HCT116 (cell line): ENCODE measurements around the gene AAK1. TPM values are rescaled to one million over a fixed set of nuclear protein-coding genes. Genes with fewer than 3 reads are reported as not detected.
A peak's percentile ranks its signal among the peaks of the same experiment; 100 is the strongest.

Experiments
- ATAC-seq: fragments of 200-7000 bp; cut with Tn5 transposase; 2 replicates; pipeline ENCODE4 v1.9.1; 2020; ENCODE audit warnings: mild to moderate bottlenecking, moderate library complexity
- BruUV-seq: library from RNA; stranded (reverse); fragments of 400-500 nt; replicated peaks from 2 replicates; lab custom pipeline; 2021; lab: Mats Ljungman, UMichigan
- CTCF ChIA-PET: fragments of 300-600 bp; sonication (Branson Sonifier 250); formaldehyde crosslinking; loops from one replicate; lab custom pipeline; 2021; ENCODE audit warnings: antibody characterized with exemption; lab: Charles Lee
- POLR2A ChIA-PET: fragments of 300-600, 350-600 bp; sonication (Branson Sonifier 250); formaldehyde crosslinking; loops from one replicate; lab custom pipeline; 2021; ENCODE audit warnings: antibody characterized with exemption; lab: Charles Lee
- RAD21 ChIA-PET, 2 experiments: fragments of 300-600 bp; sonication (Branson Sonifier 250); formaldehyde crosslinking; loops; one replicate each; lab custom pipeline; 2023; ENCODE audit warnings: low total read pairs in 2 of 2; ENCODE audit not compliant: uncharacterized antibody in 2 of 2, unreplicated experiment in 2 of 2, low non-redundant PET in 1 of 2; lab: Charles Lee
- DNase-seq: peaks from one replicate; pipeline ENCODE4 v3.0.0-alpha.2; 2010; ENCODE audit warnings: low read depth, low spot score
- H2AFZ ChIP-seq: fragments of 200-600 bp; shearing (Covaris generic), sonication (generic); 2 replicates; pipeline ENCODE4 v1.6.1; 2017; ENCODE audit warnings: low read depth, mixed run types, mixed read lengths, antibody characterized with exemption, low read length; ENCODE audit not compliant: poor library complexity, severe bottlenecking
- H3K27ac ChIP-seq: 2 replicates; pipeline ENCODE4 v1.5.1; 2012; ENCODE audit warnings: low read depth, low read length
- H3K27me3 ChIP-seq: fragments of 200-600 bp; sonication (generic); 2 replicates; pipeline ENCODE4 v1.6.1; 2016; ENCODE audit warnings: mixed run types, low read length, mixed read lengths; ENCODE audit not compliant: insufficient read depth
- H3K36me3 ChIP-seq, 2 experiments: fragments of 200-500 bp in 1 of 2; fragments of 200-600 bp in 1 of 2; sonication (Bioruptor generic) in 1 of 2; sonication (generic) in 1 of 2; 2 replicates each; pipeline versions ENCODE4 v1.5.1 to v1.6.1; 2014 to 2016; ENCODE audit warnings: low read length in 2 of 2, inconsistent platforms in 1 of 2, mixed read lengths in 1 of 2, mixed run types in 1 of 2; ENCODE audit not compliant: insufficient read depth in 2 of 2, control insufficient read depth in 1 of 2
- H3K4me1 ChIP-seq, 2 experiments: fragments of 200-600 bp in 1 of 2; sonication (generic) in 1 of 2; 2 replicates each; pipeline versions ENCODE4 v1.5.1 to v1.6.1; 2012 to 2017; ENCODE audit warnings: low read length in 2 of 2, inconsistent platforms in 1 of 2, mild to moderate bottlenecking in 1 of 2, mixed read lengths in 1 of 2, mixed run types in 1 of 2, moderate library complexity in 1 of 2; ENCODE audit not compliant: insufficient read depth in 2 of 2, control insufficient read depth in 1 of 2
- H3K4me2 ChIP-seq: fragments of 200-600 bp; sonication (generic); 2 replicates; pipeline ENCODE4 v1.6.1; 2017; ENCODE audit warnings: mixed run types, low read length, mixed read lengths
- H3K4me3 ChIP-seq, 2 experiments: fragments of 200-600 bp in 1 of 2; sonication (generic) in 1 of 2; replicated peaks in 1 of 2; 2 replicates each; pipeline ENCODE4 v1.5.1; 2011 to 2016; ENCODE audit warnings: low read length in 2 of 2, control low read depth in 1 of 2, low read depth in 1 of 2, mild to moderate bottlenecking in 1 of 2, mixed read lengths in 1 of 2, mixed run types in 1 of 2
- H3K79me2 ChIP-seq: fragments of 200-600 bp; sonication (generic); 2 replicates; pipeline ENCODE4 v1.6.1; 2017; ENCODE audit warnings: mild to moderate bottlenecking, mixed run types, low read length, moderate library complexity, mixed read lengths; ENCODE audit not compliant: insufficient read depth
- H3K9ac ChIP-seq: fragments of 200-600 bp; sonication (generic); 2 replicates; pipeline ENCODE4 v1.6.1; 2016; ENCODE audit warnings: low read length, mixed read lengths
- H3K9me2 ChIP-seq: fragments of 200-600 bp; sonication (generic), shearing (Covaris generic); 2 replicates; pipeline ENCODE4 v1.6.1; 2017; ENCODE audit warnings: mixed run types, mild to moderate bottlenecking, moderate library complexity; ENCODE audit not compliant: insufficient read depth
- H3K9me3 ChIP-seq, 2 experiments: fragments of 200-500 bp in 1 of 2; fragments of 200-600 bp in 1 of 2; sonication (Bioruptor generic) in 1 of 2; sonication (generic) in 1 of 2; 2 replicates each; pipeline ENCODE4 v1.6.1; 2014 to 2017; ENCODE audit warnings: low read length in 2 of 2, mixed read lengths in 2 of 2, inconsistent platforms in 1 of 2, low read depth in 1 of 2, mild to moderate bottlenecking in 1 of 2, mixed run types in 1 of 2, moderate library complexity in 1 of 2; ENCODE audit not compliant: control insufficient read depth in 1 of 2, insufficient read depth in 1 of 2
- H4K20me1 ChIP-seq: fragments of 200-600 bp; sonication (generic), shearing (Covaris generic); 2 replicates; pipeline ENCODE4 v1.6.1; 2017; ENCODE audit warnings: mixed run types, mild to moderate bottlenecking, moderate library complexity; ENCODE audit not compliant: insufficient read depth
- CEBPB ChIP-seq: IDR thresholded peaks from 2 replicates; pipeline ENCODE4 v1.6.1; 2012; ENCODE audit warnings: low read depth
- EGR1 ChIP-seq: IDR thresholded peaks from 2 replicates; pipeline ENCODE4 v1.6.1; 2012; ENCODE audit warnings: low read depth
- ELF1 ChIP-seq: IDR thresholded peaks from 2 replicates; pipeline ENCODE4 v1.6.1; 2012; ENCODE audit warnings: low read depth, borderline replicate concordance
- EZH2phosphoT487 ChIP-seq: fragments of 200-600 bp; IDR thresholded peaks from 2 replicates; pipeline ENCODE4 v1.6.1; 2018; ENCODE audit warnings: antibody characterized with exemption, borderline replicate concordance
- FOSL1 ChIP-seq: IDR thresholded peaks from 2 replicates; pipeline ENCODE4 v1.6.1; 2012; ENCODE audit warnings: low read depth
- JUND ChIP-seq: IDR thresholded peaks from 2 replicates; pipeline ENCODE4 v1.6.1; 2012
- POLR2A ChIP-seq: IDR thresholded peaks from 2 replicates; pipeline ENCODE4 v1.7.0; 2011; ENCODE audit warnings: borderline replicate concordance; ENCODE audit not compliant: insufficient read depth, insufficient read length; ENCODE audit errors: extremely low read depth
- SIN3A ChIP-seq: IDR thresholded peaks from 2 replicates; pipeline ENCODE4 v1.6.1; 2012; ENCODE audit warnings: low read depth
- SRF ChIP-seq: IDR thresholded peaks from 2 replicates; pipeline ENCODE4 v1.6.1; 2012; ENCODE audit warnings: low read depth
- YY1 ChIP-seq: IDR thresholded peaks from 2 replicates; pipeline ENCODE4 v1.6.1; 2011; ENCODE audit warnings: low read length, low read depth, moderate library complexity, mild to moderate bottlenecking; ENCODE audit not compliant: insufficient replicate concordance; ENCODE audit errors: extremely low read depth
- ZNF274 ChIP-seq: fragments of 200-500 bp; sonication (Bioruptor generic); IDR thresholded peaks from 2 replicates; pipeline ENCODE4 v1.6.1; 2014; ENCODE audit warnings: mild to moderate bottlenecking, low read depth, low read length, inconsistent platforms
- intact Hi-C: fragments of 100-400 bp; cut with micrococcal nuclease; formaldehyde crosslinking; loops from 2 replicates; pipeline ENCODE4 v1.10.0; 2022
- total RNA-seq: library from RNA; stranded (reverse); gene quantifications from one replicate; pipeline ENCODE4 v1.2.1, GENCODE V29; 2021; ENCODE audit not compliant: unreplicated experiment
- TF ChIP-seq, protein P1 (sequence below): IDR thresholded peaks from 2 replicates; pipeline ENCODE4 v1.6.1; 2012
- TF ChIP-seq, protein P2 (sequence below): IDR thresholded peaks from 2 replicates; pipeline ENCODE4 v1.6.1; 2011; ENCODE audit warnings: mild to moderate bottlenecking, low read length, moderate library complexity; ENCODE audit not compliant: insufficient replicate concordance; ENCODE audit errors: extremely low read depth

Gene AAK1
- total RNA-seq, 1 experiment from 2014 or later: 32.0 TPM

DNA sequence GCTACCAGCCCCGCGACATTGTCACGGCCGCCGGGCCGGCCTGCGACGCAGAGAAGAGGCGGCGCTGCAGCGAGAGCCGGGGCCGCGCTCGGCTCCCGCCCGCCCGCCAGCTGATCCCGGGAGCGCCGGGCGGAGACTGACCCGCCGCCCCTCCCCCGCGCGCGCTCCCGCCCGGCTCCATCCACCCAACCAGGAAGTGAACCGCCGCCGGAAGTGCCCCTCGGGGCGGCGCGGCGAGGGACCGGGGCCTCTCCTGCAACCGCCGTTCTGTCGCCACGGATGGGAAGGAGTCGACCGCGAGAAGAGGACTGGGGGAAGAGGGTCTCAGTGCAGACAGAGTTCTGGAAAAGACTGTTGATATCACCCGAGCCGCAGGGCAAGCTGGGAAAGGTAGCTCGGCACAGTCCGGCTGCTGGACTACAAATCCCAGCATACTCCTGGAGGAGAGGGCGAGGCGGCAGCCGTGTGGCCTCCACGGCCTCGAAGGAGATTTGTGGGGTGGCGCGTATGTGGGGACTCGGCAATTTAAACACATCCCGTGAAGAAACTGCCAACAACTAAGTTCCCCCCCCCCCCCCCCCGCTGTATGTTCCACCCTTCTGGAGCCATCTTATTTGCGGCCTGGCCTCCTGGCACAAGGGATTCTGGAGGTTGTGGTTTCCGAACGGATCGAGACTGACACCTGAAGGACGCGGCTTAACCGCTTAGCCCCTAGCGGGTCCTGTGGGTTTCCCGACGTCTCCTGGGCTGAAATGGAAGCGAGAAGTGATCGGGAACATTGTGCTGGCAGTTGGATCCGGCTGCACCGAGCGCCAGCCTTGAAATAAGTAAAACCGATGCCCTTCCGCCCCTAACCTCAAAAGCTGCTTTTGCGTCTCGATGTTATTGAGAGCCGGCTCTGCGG, at the start of gene AAK1 (continued):
- TF ChIP-seq ZNF274 (no peak), YY1 (peak; percentile 66), SRF (no peak), CEBPB (no peak), ELF1 (peak; percentile 91), EZH2phosphoT487 (no peak)
- TF ChIP-seq, protein P1, sequence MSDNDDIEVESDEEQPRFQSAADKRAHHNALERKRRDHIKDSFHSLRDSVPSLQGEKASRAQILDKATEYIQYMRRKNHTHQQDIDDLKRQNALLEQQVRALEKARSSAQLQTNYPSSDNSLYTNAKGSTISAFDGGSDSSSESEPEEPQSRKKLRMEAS: peak; percentile 39
- TF ChIP-seq, all 23 proteins: peak for 11

DNA sequence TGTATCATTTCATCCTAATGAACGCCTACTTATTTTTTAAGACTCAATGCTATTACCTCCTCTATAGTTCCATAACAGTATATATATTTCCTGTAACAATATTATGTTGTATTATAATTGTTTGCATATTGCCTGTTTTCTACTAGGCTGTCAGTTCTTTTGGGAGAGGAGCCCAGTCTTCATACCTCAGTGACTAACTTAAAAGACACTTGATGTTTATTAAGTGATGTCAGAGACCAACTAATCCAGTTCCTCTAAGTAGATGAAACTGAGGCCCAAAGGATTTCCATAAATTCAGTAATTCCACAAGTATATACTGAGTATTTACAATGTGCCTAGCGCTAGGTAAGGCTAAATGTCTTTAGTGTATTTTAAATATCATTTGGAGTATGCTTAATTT, 48.9 kb upstream of the AAK1 start:
- no peaks in the 10 kb centered on the region for H3K27me3 ChIP-seq
- CTCF ChIA-PET: no interaction called here
- ATAC-seq (no peak), DNase-seq (no peak)
- H3K4me2 ChIP-seq: no peak overlapping the region
- TF ChIP-seq FOSL1 (no peak), EGR1 (no peak), JUND (no peak), SIN3A (no peak), SRF (no peak), POLR2A (no peak)
- TF ChIP-seq, protein P2, sequence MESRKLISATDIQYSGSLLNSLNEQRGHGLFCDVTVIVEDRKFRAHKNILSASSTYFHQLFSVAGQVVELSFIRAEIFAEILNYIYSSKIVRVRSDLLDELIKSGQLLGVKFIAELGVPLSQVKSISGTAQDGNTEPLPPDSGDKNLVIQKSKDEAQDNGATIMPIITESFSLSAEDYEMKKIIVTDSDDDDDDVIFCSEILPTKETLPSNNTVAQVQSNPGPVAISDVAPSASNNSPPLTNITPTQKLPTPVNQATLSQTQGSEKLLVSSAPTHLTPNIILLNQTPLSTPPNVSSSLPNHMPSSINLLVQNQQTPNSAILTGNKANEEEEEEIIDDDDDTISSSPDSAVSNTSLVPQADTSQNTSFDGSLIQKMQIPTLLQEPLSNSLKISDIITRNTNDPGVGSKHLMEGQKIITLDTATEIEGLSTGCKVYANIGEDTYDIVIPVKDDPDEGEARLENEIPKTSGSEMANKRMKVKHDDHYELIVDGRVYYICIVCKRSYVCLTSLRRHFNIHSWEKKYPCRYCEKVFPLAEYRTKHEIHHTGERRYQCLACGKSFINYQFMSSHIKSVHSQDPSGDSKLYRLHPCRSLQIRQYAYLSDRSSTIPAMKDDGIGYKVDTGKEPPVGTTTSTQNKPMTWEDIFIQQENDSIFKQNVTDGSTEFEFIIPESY: no peak
- TF ChIP-seq, protein P1: no peak
- peaks cover 4 to 13% of the 10 kb centered on the region in 2 experiments; a peak in 1 of 4 replicates for H3K4me1 ChIP-seq
- H3K27ac ChIP-seq: no peak overlapping the region
- H3K79me2 ChIP-seq: no peaks in the 10 kb centered on the region
- H3K9me3 ChIP-seq: no peaks in the 10 kb centered on the region
- no peak overlapping the region for H3K9ac ChIP-seq
- RAD21 ChIA-PET: no interaction called here
- H4K20me1 ChIP-seq: no peaks in the 10 kb centered on the region
- intact Hi-C loops: no loop called here
- H3K36me3 ChIP-seq: no peaks in the 10 kb centered on the region
- POLR2A ChIA-PET: no interaction called here
- BruUV-seq: no TSS peak
- no peaks in the 10 kb centered on the region for H3K9me2 ChIP-seq
- no peak overlapping the region for H2AFZ ChIP-seq
- H3K4me3 ChIP-seq: no peak overlapping the region
